Activated T-cell treated with anti-CD3 and anti-CD28 coated beads for 4 hours (primary cell): ENCODE data around the gene DKKL1.

ENCODE experiments used
- DNase-seq: peaks from one replicate; pipeline ENCODE4 v3.0.0-alpha.2; 2020

DKKL1 gene

DNA sequence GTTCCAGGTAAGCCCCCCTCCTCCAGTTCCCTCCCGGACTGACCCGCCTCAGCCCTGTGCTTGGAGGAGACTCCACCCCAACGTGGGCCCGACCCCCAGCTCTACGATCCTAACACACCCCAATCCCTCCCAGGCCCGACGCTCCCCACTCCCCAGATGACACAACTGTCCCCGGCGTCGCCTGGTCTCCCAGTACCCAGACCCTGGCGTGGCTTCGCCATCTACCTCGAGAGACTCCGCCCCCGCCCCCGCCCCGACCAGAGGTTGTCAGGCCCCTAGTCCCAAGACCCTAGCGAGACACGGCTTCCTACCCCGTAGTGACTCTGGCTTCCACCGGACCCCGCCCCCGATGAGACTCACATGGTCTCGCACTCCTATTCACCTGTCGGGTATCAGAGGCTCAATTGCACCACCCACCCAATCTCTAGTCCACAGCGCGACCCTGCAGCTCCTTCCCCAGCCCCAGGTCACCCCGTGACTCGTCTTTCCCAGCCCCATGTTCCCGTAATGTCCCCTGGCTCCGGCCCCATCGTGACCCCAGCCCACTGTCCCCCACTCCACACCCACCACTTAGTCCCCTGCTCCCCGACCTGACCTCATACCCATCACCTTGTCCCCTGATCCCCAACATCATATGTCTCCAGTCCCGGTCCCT, 25.5 kb upstream of the DKKL1 start:
- no peak for DNase-seq

DNA sequence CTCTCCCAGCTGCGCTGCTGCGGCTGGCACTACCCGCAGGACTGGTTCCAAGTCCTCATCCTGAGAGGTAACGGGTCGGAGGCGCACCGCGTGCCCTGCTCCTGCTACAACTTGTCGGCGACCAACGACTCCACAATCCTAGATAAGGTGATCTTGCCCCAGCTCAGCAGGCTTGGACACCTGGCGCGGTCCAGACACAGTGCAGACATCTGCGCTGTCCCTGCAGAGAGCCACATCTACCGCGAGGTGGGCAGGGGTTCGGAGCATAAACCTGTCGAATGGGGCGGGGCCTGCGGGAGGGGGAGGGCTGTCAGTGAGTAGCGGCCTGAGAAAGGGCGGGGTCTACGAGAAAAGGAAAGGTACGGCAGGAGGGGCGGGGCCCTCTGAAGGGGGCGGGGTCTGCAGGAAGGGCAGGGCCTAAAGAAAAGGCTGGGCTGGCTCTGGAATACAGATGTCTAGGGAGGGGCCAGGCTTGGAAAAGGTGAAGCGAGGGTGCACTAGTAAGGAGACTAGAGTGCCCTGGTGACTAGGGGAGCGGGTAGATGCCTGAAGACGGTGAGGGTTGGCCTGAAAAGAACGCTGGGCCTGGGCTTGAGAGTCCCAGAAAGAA, 24.9 kb upstream of the DKKL1 start:
- DNase-seq: no peak

DNA sequence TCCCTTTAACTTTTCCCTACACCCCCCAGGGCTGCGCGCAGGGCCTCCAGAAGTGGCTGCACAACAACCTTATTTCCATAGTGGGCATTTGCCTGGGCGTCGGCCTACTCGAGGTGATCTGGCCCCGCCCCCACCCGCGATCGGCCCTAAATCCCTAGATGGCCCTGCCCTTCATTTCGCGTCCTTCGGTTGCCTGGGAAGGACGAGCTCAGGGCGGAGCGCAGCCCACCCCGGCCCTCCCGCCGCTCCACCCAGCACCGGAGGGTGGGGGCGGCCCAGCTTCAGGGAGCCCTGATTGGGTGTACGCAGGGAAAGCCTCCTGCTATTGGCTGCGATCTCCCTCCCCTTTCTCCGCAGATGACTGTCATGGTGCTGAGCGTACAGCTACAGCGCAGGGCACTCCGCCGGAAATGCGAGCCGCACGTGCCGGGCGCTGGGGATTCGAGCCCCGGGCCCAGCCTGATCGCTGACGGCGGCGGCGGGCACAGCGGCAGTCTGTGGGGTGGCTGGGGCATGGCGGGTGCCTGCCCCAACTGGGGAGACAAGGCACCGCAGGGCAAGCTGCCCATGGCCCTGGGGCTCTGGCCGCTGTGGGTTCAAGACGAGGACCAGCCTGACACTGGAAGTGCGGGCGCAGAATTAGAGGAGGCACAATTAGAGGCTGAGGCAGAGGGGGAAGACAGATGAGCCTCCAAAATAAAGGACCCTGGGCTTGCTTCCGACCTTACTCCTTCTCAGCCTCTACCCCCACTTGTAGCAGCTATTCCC, 24.2 kb upstream of the DKKL1 start:
- no peak for DNase-seq

DNA sequence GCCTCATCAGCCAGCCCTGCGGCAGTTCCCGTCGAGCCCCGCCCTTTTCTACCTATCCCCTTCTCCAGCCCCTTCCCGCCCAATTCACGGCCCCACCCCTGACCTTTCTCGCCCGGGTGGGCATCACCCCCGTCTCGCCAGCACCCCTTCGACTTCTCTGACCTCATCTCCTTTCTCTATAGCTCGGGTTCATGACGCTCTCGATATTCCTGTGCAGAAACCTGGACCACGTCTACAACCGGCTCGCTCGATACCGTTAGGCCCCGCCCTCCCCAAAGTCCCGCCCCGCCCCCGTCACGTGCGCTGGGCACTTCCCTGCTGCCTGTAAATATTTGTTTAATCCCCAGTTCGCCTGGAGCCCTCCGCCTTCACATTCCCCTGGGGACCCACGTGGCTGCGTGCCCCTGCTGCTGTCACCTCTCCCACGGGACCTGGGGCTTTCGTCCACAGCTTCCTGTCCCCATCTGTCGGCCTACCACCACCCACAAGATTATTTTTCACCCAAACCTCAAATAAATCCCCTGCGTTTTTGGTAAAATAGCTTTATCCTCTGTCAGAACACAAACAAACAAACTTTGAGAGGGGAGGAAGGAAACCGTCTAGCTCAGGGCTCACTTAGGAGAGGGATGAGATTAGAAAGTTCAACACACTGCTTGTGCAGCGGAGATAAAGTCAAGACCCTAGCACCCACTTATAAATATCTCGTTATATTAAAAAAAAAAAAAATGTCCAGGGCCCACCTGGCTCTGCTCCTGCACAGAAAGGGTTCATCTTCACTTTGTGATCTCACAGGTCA, 23.4 kb upstream of the DKKL1 start:
- DNase-seq: no peak

DNA sequence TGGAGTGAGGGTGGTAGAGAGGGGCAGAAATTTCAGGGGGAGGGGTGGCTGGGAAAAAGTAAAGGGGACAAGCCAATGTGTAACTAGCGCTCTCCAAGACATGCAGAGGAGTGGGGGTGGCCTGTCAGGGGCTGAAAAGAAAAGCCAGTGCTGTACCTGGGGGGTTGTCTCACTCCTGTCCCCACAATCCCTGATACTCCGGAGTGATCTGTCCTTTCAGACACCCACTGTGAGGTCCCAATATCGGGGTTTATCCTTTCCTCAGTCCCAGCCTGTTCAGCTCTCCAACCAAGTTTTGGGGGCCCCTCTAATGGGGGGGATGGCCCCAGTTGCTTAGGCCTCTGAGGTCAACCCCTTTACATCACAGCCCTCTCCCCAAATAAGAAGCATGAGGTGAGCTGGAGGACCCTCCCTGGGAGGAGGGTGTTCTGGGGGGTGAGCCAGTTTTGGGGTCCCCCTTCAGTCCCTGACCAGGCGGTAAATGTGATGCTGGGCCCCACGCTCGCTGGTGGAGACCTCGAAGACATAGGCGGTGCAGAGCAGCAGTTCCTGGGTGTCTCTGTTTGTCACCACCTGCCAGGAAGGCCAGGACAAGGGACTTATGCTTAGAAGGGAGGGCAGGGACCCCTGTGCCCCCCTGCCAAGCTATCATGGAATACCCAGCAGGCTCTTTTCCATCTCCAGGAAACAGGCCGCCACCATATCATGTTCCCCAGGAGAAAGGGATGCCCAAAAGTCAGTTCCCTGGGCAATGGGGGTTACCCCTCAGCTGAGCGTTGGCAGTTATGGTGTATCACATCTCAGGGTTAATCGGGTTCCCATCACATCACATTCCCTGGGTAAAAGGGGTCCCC, 22.6 kb upstream of the DKKL1 start:
- no peak for DNase-seq

DNA sequence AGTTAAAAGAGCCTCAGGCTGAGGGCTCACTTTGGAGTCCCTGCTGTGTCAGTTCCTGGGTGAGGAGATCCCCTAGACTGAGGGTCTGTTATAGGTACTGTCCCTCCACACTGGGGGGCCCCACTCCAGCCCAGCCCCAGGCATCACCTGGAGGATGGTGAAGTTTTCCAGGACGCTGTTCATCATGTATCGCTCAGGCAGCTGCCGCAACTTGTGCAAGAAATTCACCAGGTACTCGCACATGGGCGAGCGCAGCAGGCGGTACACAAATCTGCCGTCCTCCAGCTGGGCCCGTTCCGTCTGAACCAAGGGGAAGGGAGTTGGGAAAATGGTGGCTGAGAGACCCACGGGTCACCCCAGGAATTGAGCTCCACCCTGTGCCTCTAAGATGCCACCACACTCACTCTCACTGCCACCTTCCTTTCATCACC, 21.4 kb upstream of the DKKL1 start:
- DNase-seq: no peak

DNA sequence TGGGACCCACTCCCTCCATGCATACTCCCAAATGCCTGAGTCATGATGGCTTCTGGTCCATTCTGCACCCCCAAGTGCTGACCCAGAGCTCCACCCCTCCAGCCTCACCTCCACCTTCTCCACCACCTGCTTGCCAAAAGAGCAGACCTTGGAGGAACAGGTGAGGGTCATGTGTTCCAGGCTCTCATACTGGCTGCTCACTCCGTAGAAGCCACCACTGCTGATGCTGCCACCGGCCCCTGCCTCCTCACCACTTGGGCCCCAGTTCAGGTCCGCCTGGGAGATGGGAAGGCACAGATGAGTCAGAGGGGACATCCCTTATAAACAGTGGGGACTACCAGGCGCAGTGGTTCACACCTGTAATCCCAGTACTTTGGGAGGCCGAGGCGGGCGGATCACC, 20.6 kb upstream of the DKKL1 start:
- DNase-seq: no peak

DNA sequence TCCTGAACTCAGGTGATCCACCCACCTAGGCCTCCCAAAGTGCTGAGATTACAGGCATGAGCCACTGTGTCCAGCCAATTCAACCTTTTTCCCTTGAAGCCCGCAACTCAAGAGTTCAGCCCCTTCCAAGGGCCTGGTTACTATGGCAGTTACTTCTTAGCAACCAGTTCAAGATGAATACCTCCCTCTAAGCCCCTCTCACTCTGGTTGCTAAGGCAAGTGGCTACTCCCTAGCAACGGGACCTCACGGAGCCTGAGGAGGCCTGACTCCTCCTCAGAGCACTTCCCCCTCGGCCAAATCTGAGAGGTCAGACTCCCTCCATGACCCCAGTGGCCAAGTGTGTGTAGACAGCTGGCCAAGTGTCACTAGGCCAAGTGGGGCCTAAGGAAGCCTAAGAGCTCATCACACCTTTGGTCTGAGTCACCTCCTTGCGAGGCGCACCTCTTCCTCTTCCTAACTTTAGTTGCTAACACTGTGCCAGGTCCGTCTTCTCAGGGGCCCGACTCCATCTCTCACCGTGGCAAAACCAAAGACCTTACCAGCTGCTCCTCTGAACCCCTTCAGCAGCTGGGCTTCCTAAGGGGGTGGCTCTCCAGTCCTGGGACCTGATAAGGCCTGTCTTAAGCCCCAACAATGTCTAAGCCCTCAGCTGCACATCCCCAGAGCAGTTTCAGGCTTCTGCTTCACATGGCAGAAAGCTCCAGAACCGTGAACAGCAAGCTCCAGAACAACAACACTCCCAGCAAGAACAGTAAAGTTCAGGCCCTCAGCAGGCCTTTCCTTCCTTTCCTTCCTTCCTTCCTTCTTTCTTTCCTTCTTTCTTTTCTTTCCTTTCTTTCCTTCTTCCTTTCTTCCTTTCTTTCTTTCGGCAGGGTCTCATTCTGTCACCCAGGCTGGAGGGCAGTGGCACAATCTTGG, 18.9 kb upstream of the DKKL1 start:
- DNase-seq: no peak

DNA sequence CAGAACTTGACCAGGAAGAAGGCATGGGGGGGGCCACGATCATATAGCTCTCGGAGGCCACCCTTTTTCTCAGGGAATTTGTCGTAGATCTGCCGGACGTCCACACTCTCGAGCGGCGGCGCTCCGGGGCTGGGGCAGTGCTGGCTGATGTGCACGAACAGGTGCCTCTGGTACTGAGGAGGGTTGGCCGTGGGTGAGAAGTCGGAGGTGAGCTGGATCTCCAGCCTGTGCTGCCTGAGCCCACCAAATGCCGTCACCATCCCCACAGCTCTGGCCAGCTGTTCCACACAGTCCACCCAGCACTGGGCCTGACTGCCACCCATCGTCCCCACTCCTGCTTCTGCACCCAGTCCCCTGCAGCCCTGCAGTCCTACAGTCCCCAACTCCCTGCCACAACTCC, 16.5 kb upstream of the DKKL1 start:
- DNase-seq: no peak

DNA sequence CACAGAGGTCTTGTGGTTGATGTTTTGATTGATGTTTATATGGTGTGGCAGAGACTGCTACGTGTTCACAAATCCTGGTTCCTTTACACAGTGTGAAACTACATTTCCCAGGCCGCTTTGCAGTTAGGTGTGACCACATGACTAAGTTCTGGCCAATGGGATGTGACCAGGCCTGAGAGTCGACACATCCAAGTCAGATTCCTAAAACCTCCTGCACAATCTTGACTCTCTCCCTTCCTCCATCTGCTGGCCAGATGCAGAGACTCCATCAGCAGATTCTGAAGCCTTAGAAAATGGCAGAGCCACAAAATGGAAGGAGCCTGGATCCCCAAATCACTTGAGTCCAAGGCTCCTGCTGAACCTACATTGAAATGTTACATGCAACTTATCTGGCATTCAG, 15.8 kb upstream of the DKKL1 start:
- no peak for DNase-seq

DNA sequence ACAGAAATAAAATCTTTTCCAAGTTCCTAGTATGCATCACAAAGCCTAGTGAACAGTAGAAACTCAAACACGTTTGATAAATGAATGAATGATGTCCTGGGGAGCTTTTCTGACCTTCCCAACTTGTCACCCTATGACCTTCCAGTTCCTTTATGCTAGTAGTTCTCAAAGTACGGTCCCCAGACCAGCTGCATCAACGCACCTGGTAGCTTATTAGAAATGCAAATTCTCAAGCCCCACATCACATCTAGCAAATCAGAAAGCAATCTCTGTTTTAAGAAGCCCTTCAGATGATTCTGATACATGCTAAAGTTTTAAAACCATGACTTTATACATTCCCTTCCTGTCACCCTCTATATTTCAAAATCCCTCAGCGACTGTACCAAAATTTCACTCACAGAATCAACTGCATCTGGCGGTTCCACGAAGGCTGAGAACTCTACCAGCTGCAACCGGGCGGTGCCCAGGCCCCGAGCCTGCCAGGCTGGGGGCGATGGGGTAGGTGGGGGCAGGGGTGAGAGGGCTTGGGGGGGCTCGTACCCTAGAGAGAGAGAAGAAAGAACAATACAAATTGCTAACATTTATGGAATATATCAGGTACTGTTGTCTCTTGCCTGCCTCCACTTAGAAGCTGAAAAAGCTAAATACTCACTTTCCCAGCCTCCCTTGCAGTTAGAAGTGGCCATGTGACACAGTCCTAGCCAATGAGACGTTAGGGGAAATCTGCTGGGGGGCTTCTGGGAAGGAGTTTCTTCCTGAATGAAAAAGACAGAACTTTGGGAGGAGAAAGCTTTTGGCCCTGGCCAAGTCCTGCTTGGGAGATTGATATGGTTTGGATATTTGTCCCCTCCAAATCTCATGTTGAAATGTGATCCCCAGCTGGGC, 15.1 kb upstream of the DKKL1 start:
- DNase-seq: no peak

DNA sequence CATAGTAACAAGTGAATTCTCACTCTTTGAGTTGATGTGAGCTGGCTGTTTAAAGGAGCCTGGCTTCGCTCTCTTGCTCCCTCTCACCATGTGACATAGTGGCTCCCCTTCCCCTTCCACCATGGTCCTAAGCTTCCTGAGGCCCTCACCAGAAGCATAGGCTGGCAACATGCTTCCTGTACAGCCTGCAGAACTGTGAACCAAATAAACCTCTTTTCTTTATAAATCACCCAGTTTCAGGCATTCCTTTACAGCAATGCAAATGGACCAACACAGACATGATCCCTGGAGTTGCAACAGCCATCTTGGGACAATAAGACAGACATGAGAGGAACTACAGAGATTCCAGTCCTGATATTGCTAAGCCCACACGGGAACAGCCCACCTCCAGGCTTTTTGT, 14.1 kb upstream of the DKKL1 start:
- DNase-seq: no peak

DNA sequence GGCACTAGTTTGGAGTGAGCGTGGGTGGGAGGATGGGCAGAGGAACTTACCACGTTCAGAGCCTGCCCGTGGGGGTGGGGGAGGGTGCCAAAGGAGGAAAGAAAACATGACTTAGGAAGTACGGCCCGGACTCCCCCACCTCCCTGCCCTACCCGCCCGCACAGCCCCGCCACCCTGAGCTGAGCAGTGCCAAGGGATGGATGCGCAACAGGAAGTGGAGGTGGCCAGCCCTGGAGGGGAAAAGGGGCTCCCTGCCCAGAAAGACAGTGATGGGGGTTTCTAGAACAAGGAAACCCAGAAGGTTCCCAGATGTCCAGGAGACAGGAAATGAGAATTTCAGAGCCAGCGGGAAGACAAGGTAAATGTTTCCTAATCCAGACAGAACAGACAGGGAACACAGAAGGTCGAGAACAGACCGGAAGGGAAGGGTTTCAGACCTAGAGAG, 7.7 kb upstream of the DKKL1 start:
- DNase-seq: no peak

DNA sequence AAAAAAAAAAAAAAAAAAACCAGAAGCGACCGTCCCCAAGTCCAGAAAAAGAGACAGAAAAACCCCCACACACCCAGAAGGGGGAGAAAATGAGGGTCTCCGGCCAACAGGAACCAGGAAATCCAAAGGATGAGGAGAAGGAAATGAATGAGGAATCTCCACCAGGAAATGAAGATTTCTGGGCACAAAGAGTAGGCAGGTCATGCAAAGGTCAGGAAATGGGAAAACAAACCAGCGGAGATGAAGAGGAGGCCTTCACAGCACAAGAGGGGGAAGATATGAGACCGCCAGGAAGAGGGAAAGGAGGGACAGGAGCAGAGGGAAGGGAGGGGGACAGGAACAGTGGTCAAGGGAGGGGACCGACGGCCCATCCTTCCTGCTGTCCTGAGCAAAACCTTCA, 7.3 kb upstream of the DKKL1 start:
- DNase-seq: no peak

DNA sequence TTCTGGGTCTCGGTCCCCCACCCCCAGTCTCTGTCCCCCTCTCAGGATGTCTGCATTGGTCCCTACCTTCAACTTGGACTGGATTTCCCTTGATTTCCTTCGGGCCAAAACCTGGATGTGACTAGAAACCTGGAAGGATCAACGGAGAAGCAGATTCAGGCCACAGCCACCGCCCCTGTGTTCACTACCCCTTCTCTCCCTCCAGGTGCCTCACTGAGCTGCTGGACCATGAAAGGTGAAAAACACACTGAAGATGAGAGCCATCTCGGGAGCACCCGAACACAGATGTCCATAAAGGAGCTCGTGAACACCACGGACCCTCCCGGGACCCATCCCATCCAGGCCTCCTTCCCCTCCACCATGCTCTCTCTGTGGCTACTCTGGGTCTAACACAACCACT, 6.5 kb upstream of the DKKL1 start:
- no peak for DNase-seq

DNA sequence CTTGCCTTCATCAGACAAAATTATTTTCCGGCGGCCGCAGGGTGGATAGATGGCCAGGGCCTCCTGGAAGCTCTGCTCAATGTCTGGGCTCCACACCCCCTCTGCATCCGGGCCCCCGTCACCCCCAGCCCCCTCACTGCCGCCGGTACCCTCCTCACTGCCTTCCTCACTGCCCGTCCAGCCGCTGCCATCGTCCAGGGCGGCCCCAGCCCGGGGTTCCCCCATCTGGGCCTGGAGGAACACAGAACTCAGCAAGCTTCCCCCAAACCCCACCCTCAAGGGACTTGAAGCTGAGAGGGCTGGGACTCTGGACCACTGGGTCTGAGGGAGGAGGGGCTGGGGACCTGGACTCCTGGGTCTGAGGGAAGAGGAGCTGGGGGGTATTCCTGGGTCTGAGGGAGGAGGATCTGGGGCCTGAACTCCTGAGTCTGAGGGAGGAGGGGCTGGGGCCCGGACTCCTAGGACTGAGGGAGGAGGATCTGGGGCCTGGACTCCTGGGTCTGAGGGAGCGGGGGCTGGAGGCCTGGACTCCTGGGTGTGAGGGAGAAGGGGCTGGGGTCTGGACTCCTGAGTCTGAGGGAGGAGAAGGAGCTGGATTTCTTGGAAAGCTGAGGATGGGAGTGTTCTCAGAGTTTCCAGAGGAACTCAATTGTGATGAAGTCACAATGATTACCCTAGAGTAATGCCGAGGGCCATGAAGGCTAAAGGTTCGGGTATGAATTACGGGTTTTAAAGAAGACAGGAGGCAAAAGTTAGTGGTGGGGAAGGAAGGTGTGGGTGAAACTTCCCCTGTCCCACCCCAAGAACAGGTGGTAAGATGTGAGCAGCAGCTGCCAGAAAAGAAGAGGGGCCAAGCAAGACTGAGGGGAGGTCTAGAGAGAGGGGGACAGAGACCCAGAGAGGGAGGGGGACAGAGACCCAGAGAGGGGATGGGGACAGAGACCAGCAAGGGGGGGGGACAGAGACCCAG, 3.5 kb upstream of the DKKL1 start:
- no peak for DNase-seq

DNA sequence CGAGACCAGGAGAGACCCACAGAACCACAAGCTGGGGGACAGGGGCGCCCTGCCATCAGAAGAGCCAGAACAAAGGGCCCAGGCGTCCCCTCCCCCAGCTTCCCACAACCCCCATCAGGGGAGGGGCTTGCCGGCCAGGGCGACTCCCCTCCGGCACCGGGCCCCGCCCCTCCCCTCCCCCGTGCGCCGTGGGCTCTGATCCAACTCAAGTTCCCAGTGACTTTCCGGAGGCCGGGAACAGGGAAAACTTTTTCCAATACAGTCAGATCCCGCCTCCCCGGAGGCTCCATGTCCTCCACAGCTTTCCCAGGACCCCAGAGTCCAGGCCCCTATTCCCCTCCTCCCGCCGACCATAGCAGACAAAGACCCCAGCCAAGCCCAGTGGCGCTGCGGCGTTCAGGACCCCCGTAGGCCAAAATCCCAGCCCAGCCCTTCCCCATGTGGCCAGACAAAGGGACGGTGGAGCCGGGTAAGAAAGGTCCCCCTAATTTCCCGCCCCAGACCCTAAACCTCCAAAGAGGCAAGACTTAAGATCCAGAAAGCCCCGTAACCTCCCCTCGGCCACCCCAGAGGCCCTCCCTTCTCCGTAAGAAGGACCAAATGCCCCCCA, 2.1 kb upstream of the DKKL1 start:
- no peak for DNase-seq
